ENCODE results near the gene FNDC3B.

The FNDC3B gene

GRCh38 chr3:172371544-172371943 is 332.2 kb downstream of the FNDC3B start:
- H3K4me3 ChIP-seq (ENCODE audit: low read length): no peak overlapping the region
- no peak for DNase-seq (ENCODE audit: low read depth, low spot score)

- H3K4me3 ChIP-seq (ENCODE audit: low read length): no peak overlapping the region
- DNase-seq (ENCODE audit: low read depth, low spot score): no peak
These were observed 333.5 kb downstream of the FNDC3B start for GRCh38 chr3:172372895-172373294.

GRCh38 chr3:172373912-172374311 is 334.5 kb downstream of the FNDC3B start:
- no peak overlapping the region for H3K4me3 ChIP-seq (ENCODE audit: low read length)
- no peak for DNase-seq (ENCODE audit: low read depth, low spot score)

DNA sequence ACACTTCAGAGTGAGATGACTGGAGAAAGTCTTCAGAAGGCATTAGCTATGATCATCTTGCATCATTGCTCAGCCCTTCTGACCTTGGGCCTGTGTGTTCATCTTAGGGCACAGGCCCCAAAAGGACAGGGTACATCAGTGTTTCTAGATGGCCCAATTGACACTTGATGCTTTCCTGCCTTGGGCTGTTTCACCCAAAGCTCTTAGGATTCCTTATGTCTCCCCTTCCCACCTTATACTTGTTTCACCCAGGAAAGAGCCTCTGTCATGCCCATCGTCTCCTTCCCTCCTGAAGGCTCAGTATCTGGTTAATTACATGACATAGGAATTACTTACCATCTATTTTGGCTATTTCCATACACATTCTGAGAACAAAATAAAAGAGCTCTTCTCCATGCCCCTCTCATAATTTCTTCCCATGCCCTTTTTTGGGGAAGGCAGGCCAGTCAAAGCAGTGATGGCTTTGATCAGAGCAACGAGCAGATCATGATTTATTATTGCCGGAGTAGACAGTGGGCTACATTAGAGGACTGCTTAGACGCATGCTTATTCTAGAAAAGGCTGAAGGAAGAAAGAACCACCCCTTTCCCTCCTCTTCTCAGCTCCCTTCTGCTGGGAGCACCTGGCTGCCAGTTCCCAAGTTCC is 335.9 kb downstream of the FNDC3B start:
- no peak overlapping the region for H3K4me3 ChIP-seq (ENCODE audit: low read length)
- DNase-seq (ENCODE audit: low read depth, low spot score): no peak

DNA sequence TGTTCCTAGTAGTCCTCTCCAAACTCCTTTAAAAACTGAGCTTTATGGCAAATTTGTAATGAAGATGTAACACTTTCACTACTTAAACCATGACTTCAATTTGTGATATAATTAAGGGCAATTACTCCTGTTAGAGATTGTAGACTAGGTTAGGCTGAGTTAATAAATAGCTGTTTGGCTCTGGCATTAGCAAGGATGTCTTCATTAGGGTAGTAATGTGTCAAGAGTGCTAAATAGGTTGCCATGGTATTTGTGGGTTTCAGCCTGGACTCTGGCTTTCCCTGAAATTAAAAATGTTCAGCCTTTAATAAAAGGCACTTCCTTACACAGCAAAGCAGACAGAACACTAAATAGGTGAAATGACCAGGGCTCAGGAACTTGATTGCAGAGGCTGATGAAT is 337.0 kb downstream of the FNDC3B start:
- H3K4me3 ChIP-seq (ENCODE audit: low read length): no peak overlapping the region
- DNase-seq (ENCODE audit: low read depth, low spot score): no peak

DNA sequence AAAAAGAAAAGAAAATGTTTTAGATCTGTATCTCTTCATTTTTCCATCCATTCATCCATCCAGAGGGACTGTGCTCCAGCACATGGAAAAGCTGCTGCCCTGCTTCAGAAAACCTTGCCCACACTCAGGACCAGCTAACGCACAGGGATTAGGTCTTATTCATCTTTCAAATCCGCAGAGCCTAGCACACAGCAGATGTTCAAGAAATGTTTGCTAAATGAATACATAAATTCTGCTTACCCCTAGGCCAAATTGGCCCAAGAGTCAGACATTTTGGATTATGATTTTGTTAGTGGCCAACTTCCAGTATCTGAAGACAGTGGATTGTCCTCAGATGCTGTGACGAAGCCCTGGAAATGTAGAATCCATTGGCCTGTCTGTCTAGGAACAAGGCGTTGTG is 337.5 kb downstream of the FNDC3B start:
- DNase-seq (ENCODE audit: low read depth, low spot score): no peak
- H3K4me3 ChIP-seq (ENCODE audit: low read length): no peak overlapping the region

- no peak overlapping the region for H3K4me3 ChIP-seq (ENCODE audit: low read length)
- DNase-seq (ENCODE audit: low read depth, low spot score): no peak
These were observed 339.1 kb downstream of the FNDC3B start for GRCh38 chr3:172378439-172378838.

- H3K4me3 ChIP-seq (ENCODE audit: low read length): no peak overlapping the region
- DNase-seq (ENCODE audit: low read depth, low spot score): no peak
These were observed 340.0 kb downstream of the FNDC3B start for GRCh38 chr3:172379372-172379771.

DNA sequence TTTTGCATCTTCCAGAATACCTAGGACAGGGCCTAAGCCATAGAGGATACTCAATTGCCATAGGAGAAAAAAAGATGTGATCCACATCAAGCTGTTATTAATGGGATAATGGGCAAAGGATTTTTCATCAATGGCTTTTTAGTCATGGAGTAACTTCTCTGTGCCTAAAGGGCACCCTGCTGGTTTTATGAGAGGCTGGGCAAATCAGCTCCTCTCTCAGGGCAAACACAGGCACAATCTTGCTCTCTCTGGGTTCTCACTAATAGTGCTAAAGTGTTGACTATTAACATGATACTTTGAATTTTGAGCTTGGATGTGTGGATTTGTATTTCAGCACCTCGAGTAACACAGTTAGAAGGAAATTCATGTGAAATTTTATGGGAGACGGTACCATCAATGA is 341.3 kb downstream of the FNDC3B start:
- no peak for DNase-seq (ENCODE audit: low read depth, low spot score)
- H3K4me3 ChIP-seq (ENCODE audit: low read length): no peak overlapping the region

DNA sequence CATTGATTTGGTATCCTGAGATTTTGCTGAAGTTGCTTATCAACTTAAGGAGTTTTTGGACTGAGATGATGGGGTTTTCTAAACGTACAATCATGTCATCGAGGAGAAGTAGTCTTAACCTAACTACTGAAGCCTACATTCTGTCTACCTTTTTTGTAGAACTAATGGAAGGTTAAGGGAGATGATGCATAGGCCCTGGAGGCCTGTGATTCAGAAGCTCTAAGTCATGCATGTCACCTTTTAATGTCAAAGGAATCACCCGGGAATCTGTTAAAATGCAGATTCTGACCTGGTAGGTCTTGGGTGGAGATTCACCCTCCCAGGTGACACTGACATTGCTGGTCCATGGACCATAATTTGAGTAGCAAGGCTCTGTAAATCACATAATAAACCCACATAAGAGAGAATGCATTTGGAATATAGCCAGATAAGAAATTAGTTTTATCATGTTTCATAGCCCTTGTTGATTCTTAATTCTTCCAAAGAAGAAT is 344.0 kb downstream of the FNDC3B start:
- no peak overlapping the region for H3K4me3 ChIP-seq (ENCODE audit: low read length)
- no peak for DNase-seq (ENCODE audit: low read depth, low spot score)

DNA sequence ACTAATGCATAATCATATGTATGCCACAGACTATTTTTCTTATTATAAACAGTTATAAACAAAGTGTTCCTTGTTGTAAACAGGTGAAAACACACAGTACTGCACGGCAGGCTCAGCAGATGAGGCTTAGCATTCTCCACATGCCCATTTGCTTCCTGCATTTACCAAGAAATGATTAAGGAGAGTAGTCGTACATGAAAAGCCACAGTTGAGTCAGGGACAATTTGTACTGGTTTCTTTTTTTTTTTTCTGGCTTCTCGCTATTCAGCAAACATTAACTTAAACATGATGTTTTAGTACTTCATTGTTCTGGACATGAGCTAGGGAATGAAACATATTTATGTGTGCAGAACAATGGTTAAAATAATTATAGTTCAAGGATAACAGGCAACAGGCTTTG is 345.5 kb downstream of the FNDC3B start:
- no peak overlapping the region for H3K4me3 ChIP-seq (ENCODE audit: low read length)
- DNase-seq (ENCODE audit: low read depth, low spot score): no peak

- DNase-seq (ENCODE audit: low read depth, low spot score): no peak
- no peak overlapping the region for H3K4me3 ChIP-seq (ENCODE audit: low read length)
These were observed 348.4 kb downstream of the FNDC3B start for GRCh38 chr3:172387728-172388127.

GRCh38 chr3:172388412-172389078 is 349.2 kb downstream of the FNDC3B start:
- no peak for DNase-seq (ENCODE audit: low read depth, low spot score)
- no peak overlapping the region for H3K4me3 ChIP-seq (ENCODE audit: low read length)

DNA sequence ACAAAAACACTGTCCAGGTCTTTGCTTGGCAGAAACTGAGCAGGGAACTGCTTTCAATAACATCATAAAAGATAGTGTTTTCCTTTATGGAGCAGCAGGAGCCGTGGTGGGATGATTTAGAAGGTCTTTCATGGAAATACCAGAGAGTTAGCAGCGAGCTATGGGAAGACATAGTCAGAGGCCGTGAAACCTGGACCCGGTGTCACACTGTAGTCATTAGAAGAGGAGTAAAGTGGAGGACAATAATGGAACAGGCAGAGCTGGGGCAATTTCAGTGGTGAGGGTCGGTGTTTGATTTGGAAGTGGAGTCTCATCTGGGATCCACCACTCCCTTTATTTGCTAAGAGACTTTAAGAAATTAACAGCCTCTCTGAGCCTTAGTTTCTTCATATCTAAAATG is 351.4 kb downstream of the FNDC3B start:
- no peak overlapping the region for H3K4me3 ChIP-seq (ENCODE audit: low read length)
- no peak for DNase-seq (ENCODE audit: low read depth, low spot score)

- no peak for DNase-seq (ENCODE audit: low read depth, low spot score)
- H3K4me3 ChIP-seq (ENCODE audit: low read length): no peak overlapping the region
These were observed 352.4 kb downstream of the FNDC3B start for GRCh38 chr3:172391592-172392302.

DNA sequence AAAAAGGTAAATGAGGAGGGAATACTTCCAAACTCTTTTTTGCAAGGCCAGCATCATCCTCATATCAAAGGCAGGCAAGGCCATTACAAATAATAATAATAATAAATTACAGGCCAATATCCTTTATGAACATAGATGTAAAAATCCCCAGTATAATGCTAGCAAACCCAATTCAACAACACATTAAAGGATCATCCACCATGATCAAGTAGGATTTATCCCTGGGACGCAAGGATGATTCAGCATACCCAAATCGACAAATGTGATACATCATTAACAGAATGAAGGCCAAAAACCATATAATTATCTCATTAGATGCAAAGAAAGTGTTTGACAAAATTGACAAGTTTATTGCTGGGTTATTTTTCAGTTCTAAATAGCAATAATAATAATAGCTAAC is 355.3 kb downstream of the FNDC3B start:
- no peak overlapping the region for H3K4me3 ChIP-seq (ENCODE audit: low read length)
- DNase-seq (ENCODE audit: low read depth, low spot score): no peak

- no peak for DNase-seq (ENCODE audit: low read depth, low spot score)
- no peak overlapping the region for H3K4me3 ChIP-seq (ENCODE audit: low read length)
These were observed 357.0 kb downstream of the FNDC3B start for GRCh38 chr3:172396400-172396799.

DNA sequence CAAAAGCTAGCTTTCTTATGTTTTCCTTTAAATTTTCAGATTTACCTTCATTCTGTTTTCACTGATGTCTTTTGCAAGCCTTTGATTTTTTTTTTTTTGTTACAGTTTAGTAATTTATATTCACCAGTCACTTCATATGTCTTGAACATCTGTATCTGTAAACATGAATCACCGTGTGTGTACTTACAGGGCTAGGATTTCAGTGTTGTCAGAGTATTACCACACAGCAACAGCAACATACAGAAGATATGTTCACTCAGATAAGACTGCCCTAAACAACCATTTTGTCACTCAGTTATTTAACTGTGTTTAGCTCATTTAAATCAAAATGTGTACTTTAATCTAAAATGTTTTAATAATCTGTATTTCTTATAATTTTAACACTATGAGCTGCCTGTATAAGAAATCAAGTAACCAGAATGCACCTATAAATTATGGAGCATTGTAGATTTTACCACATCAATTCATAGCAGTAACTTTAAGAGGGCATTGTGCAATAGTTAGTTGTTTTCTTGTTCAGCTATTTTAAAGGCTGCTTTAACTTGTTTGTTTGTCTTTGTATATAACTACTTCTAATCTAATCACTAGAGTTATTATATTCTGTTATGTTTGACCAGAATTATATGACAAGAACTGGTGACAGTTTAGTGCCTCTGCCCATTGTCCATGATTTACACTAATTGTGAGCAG is 358.5 kb downstream of the FNDC3B start:
- no peak for DNase-seq (ENCODE audit: low read depth, low spot score)

GRCh38 chr3:172398484-172398883 is 359.1 kb downstream of the FNDC3B start:
- no peak overlapping the region for H3K4me3 ChIP-seq (ENCODE audit: low read length)
- DNase-seq (ENCODE audit: low read depth, low spot score): no peak

More for the DNA sequence above, 358.5 kb downstream of the FNDC3B start:
- H3K4me3 ChIP-seq (ENCODE audit: low read length): no peak overlapping the region

DNA sequence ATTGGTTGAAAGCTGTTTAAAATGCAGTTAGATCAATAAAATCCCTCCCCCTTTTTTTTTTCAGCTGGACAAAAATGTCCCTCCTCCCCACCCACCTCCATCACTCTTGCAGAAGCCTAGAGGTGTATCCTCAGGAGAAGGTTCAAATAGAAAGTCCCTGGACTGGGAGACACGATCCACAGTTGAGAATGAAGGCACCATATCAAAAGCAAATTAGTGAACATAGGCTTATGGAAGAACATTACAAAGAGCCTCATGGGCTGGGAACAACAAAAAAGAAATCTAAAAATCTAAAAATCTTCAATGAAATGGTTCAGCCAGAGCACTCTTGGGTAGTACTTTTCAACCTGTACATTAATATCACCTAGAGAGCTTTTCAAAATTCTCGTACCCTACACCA is 362.7 kb downstream of the FNDC3B start:
- H3K4me3 ChIP-seq (ENCODE audit: low read length): no peak overlapping the region
- no peak for DNase-seq (ENCODE audit: low read depth, low spot score)
